Measurements from ENCODE around the gene DOC2A. TPM values are rescaled to one million over a fixed set of nuclear protein-coding genes. Genes with fewer than 3 reads are reported as not detected.

The DOC2A gene
- total and polyA plus RNA-seq, 4 donors: 0.09 to 0.22 (median 0.17) TPM; not detected in 1

- 87% methylated on average over 9 of the region's 9 CpGs for WGBS
- Histone ChIP-seq H3K36me3 (ENCODE audit: control insufficient read depth in 4 of 4, insufficient read depth in 3 of 4, low read depth in 1 of 4, low read length in 3 of 4) (peaks cover 8 to 40% (median 33%) of the 10 kb centered on the region in 4 donors), H3K9ac (ENCODE audit: low read depth in 1 of 2, low read length in 2 of 2) (no peak overlapping the region), H3K4me1 (ENCODE audit: control insufficient read depth in 4 of 4, insufficient read depth in 4 of 4, low read length in 3 of 4) (peaks cover 3 to 30% (median 24%) of the 10 kb centered on the region in 4 donors), H3K27me3 (ENCODE audit: control insufficient read depth in 4 of 4, insufficient read depth in 4 of 4, low read length in 3 of 4) (no peaks in the 10 kb centered on the region), H3K4me3 (ENCODE audit: low read depth in 1 of 3, low read length in 3 of 3) (no peak overlapping the region), H3K9me3 (ENCODE audit: control insufficient read depth in 4 of 4, low read length in 3 of 4) (no peaks in the 10 kb centered on the region), H3K27ac (ENCODE audit: low read depth in 1 of 2, low read length in 2 of 2) (peak overlapping the region in 1 of 2 donors; percentile 30)
- no peak for TF ChIP-seq HNF4A (conservative IDR thresholded peaks at IDR 0.05)
- TF ChIP-seq TAF1 (conservative IDR thresholded peaks at IDR 0.05): no peak
- no peak for TF ChIP-seq FOXA1 (IDR thresholded peaks at IDR 0.05)
- no peak for TF ChIP-seq YY1 (IDR thresholded peaks at IDR 0.05)
- no peak for TF ChIP-seq RAD21 (IDR thresholded peaks at IDR 0.05)
- TF ChIP-seq REST (IDR thresholded peaks at IDR 0.05): no peak
- peak; percentile 25 for TF ChIP-seq NR2F2 (IDR thresholded peaks at IDR 0.05)
- no peak for TF ChIP-seq ATF3 (IDR thresholded peaks at IDR 0.05)
- TF ChIP-seq SP1 (IDR thresholded peaks at IDR 0.05): peak; percentile 11
- TF ChIP-seq, protein P1, sequence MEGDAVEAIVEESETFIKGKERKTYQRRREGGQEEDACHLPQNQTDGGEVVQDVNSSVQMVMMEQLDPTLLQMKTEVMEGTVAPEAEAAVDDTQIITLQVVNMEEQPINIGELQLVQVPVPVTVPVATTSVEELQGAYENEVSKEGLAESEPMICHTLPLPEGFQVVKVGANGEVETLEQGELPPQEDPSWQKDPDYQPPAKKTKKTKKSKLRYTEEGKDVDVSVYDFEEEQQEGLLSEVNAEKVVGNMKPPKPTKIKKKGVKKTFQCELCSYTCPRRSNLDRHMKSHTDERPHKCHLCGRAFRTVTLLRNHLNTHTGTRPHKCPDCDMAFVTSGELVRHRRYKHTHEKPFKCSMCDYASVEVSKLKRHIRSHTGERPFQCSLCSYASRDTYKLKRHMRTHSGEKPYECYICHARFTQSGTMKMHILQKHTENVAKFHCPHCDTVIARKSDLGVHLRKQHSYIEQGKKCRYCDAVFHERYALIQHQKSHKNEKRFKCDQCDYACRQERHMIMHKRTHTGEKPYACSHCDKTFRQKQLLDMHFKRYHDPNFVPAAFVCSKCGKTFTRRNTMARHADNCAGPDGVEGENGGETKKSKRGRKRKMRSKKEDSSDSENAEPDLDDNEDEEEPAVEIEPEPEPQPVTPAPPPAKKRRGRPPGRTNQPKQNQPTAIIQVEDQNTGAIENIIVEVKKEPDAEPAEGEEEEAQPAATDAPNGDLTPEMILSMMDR (IDR thresholded peaks at IDR 0.05; ENCODE audit: low read depth, low read length, missing input control): no peak
- DNase-seq (ENCODE audit: low spot score): no peak
These were observed 33.6 kb downstream of the DOC2A start for GRCh38 chr16:29977063-29977825.

- Histone ChIP-seq H3K36me3 (ENCODE audit: control insufficient read depth in 4 of 4, insufficient read depth in 3 of 4, low read depth in 1 of 4, low read length in 3 of 4) (peaks cover 6 to 35% (median 25%) of the 10 kb centered on the region in 4 donors), H3K4me1 (ENCODE audit: control insufficient read depth in 4 of 4, insufficient read depth in 4 of 4, low read length in 3 of 4) (peaks cover 3 to 30% (median 24%) of the 10 kb centered on the region in 4 donors), H3K9ac (ENCODE audit: low read depth in 1 of 2, low read length in 2 of 2) (peak overlapping the region in 1 of 2 donors; percentile 24), H3K27me3 (ENCODE audit: control insufficient read depth in 4 of 4, insufficient read depth in 4 of 4, low read length in 3 of 4) (no peaks in the 10 kb centered on the region), H3K27ac (ENCODE audit: low read depth in 1 of 2, low read length in 2 of 2) (peak overlapping the region in 1 of 2 donors; percentile 32), H3K9me3 (ENCODE audit: control insufficient read depth in 4 of 4, low read length in 3 of 4) (no peaks in the 10 kb centered on the region), H3K4me3 (ENCODE audit: low read depth in 1 of 3, low read length in 3 of 3) (peak overlapping the region in 2 of 3 donors; percentile 8)
- 37% methylated on average over 6 of the region's 6 CpGs for WGBS
- no peak for DNase-seq (ENCODE audit: low spot score)
- TF ChIP-seq, protein P1 (IDR thresholded peaks at IDR 0.05; ENCODE audit: low read depth, low read length, missing input control): no peak
- TF ChIP-seq HNF4G (IDR thresholded peaks at IDR 0.05) (no peak), ZBTB33 (IDR thresholded peaks at IDR 0.05) (no peak), REST (IDR thresholded peaks at IDR 0.05) (no peak), FOXA2 (IDR thresholded peaks at IDR 0.05) (no peak), RXRA (IDR thresholded peaks at IDR 0.05) (no peak), YY1 (IDR thresholded peaks at IDR 0.05) (no peak), JUND (IDR thresholded peaks at IDR 0.05) (no peak), GABPA (IDR thresholded peaks at IDR 0.05 in 1 of 2, conservative IDR thresholded peaks at IDR 0.05 in 1 of 2) (no peak), NR2F2 (IDR thresholded peaks at IDR 0.05) (no peak), FOXA1 (IDR thresholded peaks at IDR 0.05) (no peak)
These were observed 34.9 kb downstream of the DOC2A start for GRCh38 chr16:29975811-29976511.
